GM19193 (cell line): ENCODE data around the gene BRMS1.

Experiments used
- POLR2A ChIP-seq: IDR thresholded peaks from 4 replicates; pipeline ENCODE4 v1.6.1; 2011; ENCODE audit not compliant: insufficient read depth, insufficient read length; ENCODE audit errors: extremely low read depth

BRMS1 gene

GRCh38 chr11:66344550-66345315 lies at the start of gene BRMS1:
Gene BRMS1 (minus strand): TSS chr11:66345104. CDS start chr11:66342234, 2,870 bp downstream.
- peak; percentile 96 for TF ChIP-seq POLR2A

GRCh38 chr11:66393954-66394353 lies 49.0 kb upstream of the BRMS1 start:
- no peak for TF ChIP-seq POLR2A

- TF ChIP-seq POLR2A: no peak
Measured at GRCh38 chr11:66391322-66391721, 46.4 kb upstream of the BRMS1 start.

GRCh38 chr11:66388780-66389386 lies 44.0 kb upstream of the BRMS1 start:
- TF ChIP-seq POLR2A: no peak

- TF ChIP-seq POLR2A: no peak
Measured at GRCh38 chr11:66386171-66387069, 41.5 kb upstream of the BRMS1 start.

GRCh38 chr11:66373265-66373664 lies 28.4 kb upstream of the BRMS1 start:
- TF ChIP-seq POLR2A: no peak

GRCh38 chr11:66371627-66372415 lies 26.9 kb upstream of the BRMS1 start, which contains the start of gene SLC29A2:
Gene SLC29A2 (minus strand): TSS chr11:66371760. CDS start chr11:66371591, 169 bp downstream.
- TF ChIP-seq POLR2A: no peak

GRCh38 chr11:66369073-66369894 lies 24.4 kb upstream of the BRMS1 start:
- no peak for TF ChIP-seq POLR2A

- TF ChIP-seq POLR2A: no peak
Measured at GRCh38 chr11:66368484-66368883, 23.6 kb upstream of the BRMS1 start.

- TF ChIP-seq POLR2A: no peak
Measured at GRCh38 chr11:66367561-66368312, 22.8 kb upstream of the BRMS1 start.

- no peak for TF ChIP-seq POLR2A
Measured at GRCh38 chr11:66366844-66367477, 22.1 kb upstream of the BRMS1 start.

GRCh38 chr11:66365711-66366619 lies 21.1 kb upstream of the BRMS1 start:
- TF ChIP-seq POLR2A: no peak

GRCh38 chr11:66365166-66365565 lies 20.3 kb upstream of the BRMS1 start:
- no peak for TF ChIP-seq POLR2A
